Thyroid gland (tissue), 4 donors: ENCODE measurements around the gene F2R.

Experiments used
- POLR2A ChIP-seq, 2 donors: fragments of 450-650 bp; IDR thresholded peaks; one replicate each; pipeline ENCODE4 v1.6.1; 2017; ENCODE audit warnings: antibody characterized with exemption in 2 of 2, mild to moderate bottlenecking in 2 of 2, moderate library complexity in 1 of 2
- TF ChIP-seq, protein P1 (sequence below), 6 experiments: fragments of 200-600 bp in 3 of 6; fragments of 450-650 bp in 3 of 6; sonication (generic) in 3 of 6; IDR thresholded peaks; one replicate each; pipeline ENCODE4 v1.5.1; 2016 to 2019; ENCODE audit warnings: antibody characterized with exemption in 6 of 6, mild to moderate bottlenecking in 2 of 6, inconsistent platforms in 1 of 6, moderate library complexity in 1 of 6

DNA sequence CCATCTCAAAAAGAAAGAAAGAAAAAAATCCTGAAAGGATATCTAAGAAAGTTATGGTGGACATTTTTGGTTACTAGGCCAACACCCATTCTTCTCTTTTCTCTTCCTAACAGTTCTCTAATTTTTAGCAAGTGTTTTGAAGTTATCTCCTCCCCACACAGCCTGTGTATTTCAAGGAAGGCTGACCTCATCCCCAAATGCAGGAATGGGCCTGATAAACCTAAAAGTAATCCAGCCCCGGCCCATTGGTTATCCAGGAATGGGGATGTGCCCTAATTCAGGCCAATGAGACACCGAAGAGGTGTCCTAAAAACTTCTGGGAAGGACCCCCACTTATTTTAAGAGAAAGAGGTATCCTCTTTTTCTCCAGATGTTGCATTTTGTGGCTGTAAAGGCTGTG, 46.6 kb downstream of the F2R start:
- TF ChIP-seq, protein P1, sequence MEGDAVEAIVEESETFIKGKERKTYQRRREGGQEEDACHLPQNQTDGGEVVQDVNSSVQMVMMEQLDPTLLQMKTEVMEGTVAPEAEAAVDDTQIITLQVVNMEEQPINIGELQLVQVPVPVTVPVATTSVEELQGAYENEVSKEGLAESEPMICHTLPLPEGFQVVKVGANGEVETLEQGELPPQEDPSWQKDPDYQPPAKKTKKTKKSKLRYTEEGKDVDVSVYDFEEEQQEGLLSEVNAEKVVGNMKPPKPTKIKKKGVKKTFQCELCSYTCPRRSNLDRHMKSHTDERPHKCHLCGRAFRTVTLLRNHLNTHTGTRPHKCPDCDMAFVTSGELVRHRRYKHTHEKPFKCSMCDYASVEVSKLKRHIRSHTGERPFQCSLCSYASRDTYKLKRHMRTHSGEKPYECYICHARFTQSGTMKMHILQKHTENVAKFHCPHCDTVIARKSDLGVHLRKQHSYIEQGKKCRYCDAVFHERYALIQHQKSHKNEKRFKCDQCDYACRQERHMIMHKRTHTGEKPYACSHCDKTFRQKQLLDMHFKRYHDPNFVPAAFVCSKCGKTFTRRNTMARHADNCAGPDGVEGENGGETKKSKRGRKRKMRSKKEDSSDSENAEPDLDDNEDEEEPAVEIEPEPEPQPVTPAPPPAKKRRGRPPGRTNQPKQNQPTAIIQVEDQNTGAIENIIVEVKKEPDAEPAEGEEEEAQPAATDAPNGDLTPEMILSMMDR (IDR thresholded peaks at IDR 0.05), result no peak
- TF ChIP-seq POLR2A (IDR thresholded peaks at IDR 0.05), result no peak
